Endometrial microvascular endothelial cells (primary cell): Measurements from ENCODE around the gene AMPD3. TPM values are rescaled to one million over a fixed set of nuclear protein-coding genes. Genes with fewer than 3 reads are reported as not detected.

ENCODE experiments used
- in situ Hi-C: cut with HindIII; loops from 2 replicates; pipeline ENCODE4 v1.10.0; 2017; ENCODE audit warnings: low sequenced_read_pairs, low pct_unique_long_range_greater_than_20kb; ENCODE audit errors: inconsistent ontology term
- total RNA-seq: library from RNA; depleted of rRNA; stranded (reverse); fragments of >200 nt; gene quantifications from one replicate; pipeline ENCODE4 v1.2.3, GENCODE V29; 2015; ENCODE audit errors: inconsistent ontology term

Gene AMPD3
- total RNA-seq, 1 donor from 2014 or later, result 4.7 TPM

- in situ Hi-C loops, result no loop called here
These were observed 43.6 kb downstream of the AMPD3 start for GRCh38 chr11:10498426-10499250.

GRCh38 chr11:10499452-10499851 lies 44.4 kb downstream of the AMPD3 start:
- in situ Hi-C loops, result no loop called here

- in situ Hi-C loops, result no loop called here
These were observed 45.0 kb downstream of the AMPD3 start for GRCh38 chr11:10499874-10500601.

- in situ Hi-C loops, result no loop called here
These were observed 46.0 kb downstream of the AMPD3 start for GRCh38 chr11:10500757-10501684.

GRCh38 chr11:10502065-10502680 lies 47.1 kb downstream of the AMPD3 start:
- in situ Hi-C loops, result no loop called here

GRCh38 chr11:10502770-10503169 lies 47.7 kb downstream of the AMPD3 start:
- in situ Hi-C loops, result no loop called here

- in situ Hi-C loops, result no loop called here
These were observed 48.2 kb downstream of the AMPD3 start for GRCh38 chr11:10503221-10503620.

- in situ Hi-C loops, result no loop called here
These were observed 48.9 kb downstream of the AMPD3 start for GRCh38 chr11:10503777-10504480.

GRCh38 chr11:10504490-10504889 lies 49.4 kb downstream of the AMPD3 start:
- in situ Hi-C loops, result no loop called here

- in situ Hi-C loops, result no loop called here
These were observed 50.4 kb downstream of the AMPD3 start for GRCh38 chr11:10505278-10506007.

GRCh38 chr11:10506008-10506370 lies 50.9 kb downstream of the AMPD3 start:
- in situ Hi-C loops, result no loop called here

GRCh38 chr11:10511181-10511621 lies 56.1 kb downstream of the AMPD3 start:
- in situ Hi-C loops, result no loop called here

GRCh38 chr11:10514202-10514601 lies 59.1 kb downstream of the AMPD3 start:
- in situ Hi-C loops, result no loop called here

- in situ Hi-C loops, result no loop called here
These were observed 59.6 kb downstream of the AMPD3 start for GRCh38 chr11:10514709-10515108.

- in situ Hi-C loops, result no loop called here
These were observed 60.4 kb downstream of the AMPD3 start for GRCh38 chr11:10515418-10515817.

- in situ Hi-C loops, result no loop called here
These were observed 63.1 kb downstream of the AMPD3 start for GRCh38 chr11:10518123-10518522.

- in situ Hi-C loops, result no loop called here
These were observed 63.8 kb downstream of the AMPD3 start for GRCh38 chr11:10518891-10519290.

GRCh38 chr11:10519630-10520029 lies 64.6 kb downstream of the AMPD3 start:
- in situ Hi-C loops, result no loop called here
